IgD-negative memory B cell (primary cell): ENCODE measurements around the gene ARHGEF25. TPM values are rescaled to one million over a fixed set of nuclear protein-coding genes. Genes with fewer than 3 reads are reported as not detected.
"Not testable (repeated sequence)": the region's sequence is repeated elsewhere in the genome, so short reads cannot be mapped to it uniquely, and the experiment has no call there.

Experiments
- H3K27ac Mint-ChIP-seq, 3 donors: one replicate each; pipeline ENCODE4 v1.8.0; 2020 to 2022; ENCODE audit warnings: mild to moderate bottlenecking in 3 of 3, mixed read lengths in 3 of 3, moderate library complexity in 1 of 3
- H3K27me3 Mint-ChIP-seq: one replicate; pipeline ENCODE4 v1.8.0; 2021; ENCODE audit warnings: mixed read lengths
- H3K36me3 Mint-ChIP-seq: one replicate; pipeline ENCODE4 v1.8.0; 2020; ENCODE audit warnings: mild to moderate bottlenecking, mixed read lengths
- H3K4me1 Mint-ChIP-seq, 3 donors: one replicate each; pipeline ENCODE4 v1.8.0; 2020 to 2022; ENCODE audit warnings: mixed read lengths in 3 of 3, mild to moderate bottlenecking in 1 of 3
- H3K4me3 Mint-ChIP-seq, 4 donors: one replicate each; pipeline ENCODE4 v1.8.0; 2020 to 2022; ENCODE audit warnings: mild to moderate bottlenecking in 4 of 4, mixed read lengths in 4 of 4, moderate library complexity in 3 of 4
- H3K9me3 Mint-ChIP-seq, 3 donors: one replicate each; pipeline ENCODE4 v1.8.0; 2020 to 2021; ENCODE audit warnings: mixed read lengths in 3 of 3, mild to moderate bottlenecking in 1 of 3
- polyA plus RNA-seq: library from polyadenylated mRNA; unstranded; fragments of 300-500 nt; fragmentation: Illumina TruSeq; gene quantifications from one replicate; pipeline ENCODE4 v1.2.3, GENCODE V29; 2021

Gene ARHGEF25
- polyA plus RNA-seq, 1 donor from 2014 or later: not detected

- Mint-ChIP-seq H3K27ac (peak overlapping the region in 1 of 3 donors; percentile 10), H3K4me3 (peak overlapping the region; percentile 34 to 72 (median 45)), H3K36me3 (no peaks in the 10 kb centered on the region), H3K9me3 (no peaks in the 10 kb centered on the region), H3K4me1 (peaks cover 23 to 28% (median 27%) of the 10 kb centered on the region in 3 donors), H3K27me3 (peaks cover 26% of the 10 kb centered on the region)
These were observed 604 bp upstream of the ARHGEF25 start for GRCh38 chr12:57610554-57611107.

DNA sequence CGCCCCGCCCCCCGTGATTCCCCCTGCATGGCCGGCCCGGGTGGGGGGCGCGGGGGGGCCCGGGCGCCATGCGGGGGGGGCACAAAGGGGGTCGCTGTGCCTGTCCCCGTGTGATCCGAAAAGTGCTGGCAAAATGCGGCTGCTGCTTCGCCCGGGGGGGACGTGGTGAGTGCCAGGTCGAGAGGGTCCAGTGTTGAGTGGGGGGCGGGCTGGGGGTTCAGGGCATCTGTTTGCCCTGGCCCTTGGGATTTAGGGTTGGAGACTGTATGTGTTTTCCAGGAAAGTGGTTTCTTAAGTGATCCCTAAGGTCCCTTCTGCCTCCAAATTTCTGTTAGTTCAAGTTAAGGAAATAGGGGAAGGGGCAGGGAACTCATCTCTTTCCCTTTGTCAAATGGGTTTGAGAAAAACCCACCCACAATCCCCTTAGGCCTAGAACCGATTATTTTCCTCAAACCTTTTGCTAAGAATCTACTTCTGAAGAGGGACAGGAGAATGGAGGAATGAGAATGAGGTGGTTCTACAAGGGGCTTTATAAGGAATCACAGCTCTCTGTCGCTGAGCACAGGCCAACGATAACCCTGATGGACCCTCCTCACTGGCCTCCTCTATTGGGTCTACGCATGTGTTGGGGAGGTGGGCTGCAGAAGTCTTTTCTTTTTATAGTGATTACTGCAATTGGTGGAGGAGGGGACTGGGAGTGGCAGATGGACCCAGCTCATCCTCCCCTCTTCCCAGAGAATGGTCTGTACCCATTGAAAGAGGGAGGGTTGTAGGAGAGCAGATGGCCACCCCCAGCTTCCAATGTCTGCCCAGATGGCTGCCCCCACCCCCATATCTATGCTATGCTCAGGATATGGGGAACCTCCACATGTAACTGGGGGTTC, 834 bp downstream of the ARHGEF25 start:
- peaks cover 29 to 32% (median 29%) of the 10 kb centered on the region in 3 donors for H3K4me1 Mint-ChIP-seq
- no peaks in the 10 kb centered on the region for H3K36me3 Mint-ChIP-seq
- H3K4me3 Mint-ChIP-seq: peak overlapping the region in 3 of 4 donors; percentile 52 to 85 (median 84)
- H3K9me3 Mint-ChIP-seq: no peaks in the 10 kb centered on the region
- no peak overlapping the region for H3K27ac Mint-ChIP-seq
- H3K27me3 Mint-ChIP-seq: peaks cover 30% of the 10 kb centered on the region

DNA sequence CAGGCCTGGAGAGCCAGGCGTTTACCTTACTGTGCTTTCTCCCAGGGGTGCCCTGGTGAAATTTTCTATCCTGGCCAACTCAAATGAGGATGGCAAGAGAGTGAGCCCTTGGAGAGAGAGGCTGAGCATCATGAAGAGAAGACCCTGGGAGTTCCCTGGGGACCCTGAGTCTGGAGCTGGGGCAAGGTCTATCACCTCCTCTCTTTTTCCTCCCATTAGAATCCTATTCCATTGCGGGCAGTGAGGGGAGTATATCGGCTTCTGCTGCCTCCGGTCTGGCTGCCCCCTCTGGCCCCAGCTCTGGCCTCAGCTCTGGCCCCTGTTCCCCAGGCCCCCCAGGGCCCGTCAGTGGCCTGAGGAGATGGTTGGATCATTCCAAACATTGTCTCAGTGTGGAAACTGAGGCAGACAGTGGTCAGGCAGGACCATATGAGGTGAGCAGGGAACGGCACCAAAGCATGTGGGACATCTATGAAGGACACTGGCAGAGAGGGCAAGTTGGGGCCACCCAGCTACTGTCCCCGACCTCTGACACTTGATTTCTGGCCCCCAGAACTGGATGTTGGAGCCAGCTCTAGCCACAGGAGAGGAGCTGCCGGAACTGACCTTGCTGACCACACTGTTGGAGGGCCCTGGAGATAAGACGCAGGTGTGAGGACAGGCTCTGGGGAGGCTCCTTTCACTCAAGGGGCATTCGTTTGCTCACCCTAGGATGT, 1.6 kb downstream of the ARHGEF25 start:
- Mint-ChIP-seq H3K4me3 (peak overlapping the region in 2 of 4 donors; percentile 54 to 79), H3K36me3 (no peaks in the 10 kb centered on the region), H3K4me1 (peaks cover 29 to 32% (median 29%) of the 10 kb centered on the region in 3 donors), H3K27me3 (peaks cover 34% of the 10 kb centered on the region), H3K9me3 (no peaks in the 10 kb centered on the region), H3K27ac (peak overlapping the region in 2 of 3 donors; percentile 74 to 80)

- Mint-ChIP-seq H3K27me3 (peaks cover 37% of the 10 kb centered on the region), H3K36me3 (no peaks in the 10 kb centered on the region), H3K4me3 (peak overlapping the region in 3 of 4 donors; percentile 54 to 79 (median 60))
These were observed 2.3 kb downstream of the ARHGEF25 start for GRCh38 chr12:57613427-57614109.

DNA sequence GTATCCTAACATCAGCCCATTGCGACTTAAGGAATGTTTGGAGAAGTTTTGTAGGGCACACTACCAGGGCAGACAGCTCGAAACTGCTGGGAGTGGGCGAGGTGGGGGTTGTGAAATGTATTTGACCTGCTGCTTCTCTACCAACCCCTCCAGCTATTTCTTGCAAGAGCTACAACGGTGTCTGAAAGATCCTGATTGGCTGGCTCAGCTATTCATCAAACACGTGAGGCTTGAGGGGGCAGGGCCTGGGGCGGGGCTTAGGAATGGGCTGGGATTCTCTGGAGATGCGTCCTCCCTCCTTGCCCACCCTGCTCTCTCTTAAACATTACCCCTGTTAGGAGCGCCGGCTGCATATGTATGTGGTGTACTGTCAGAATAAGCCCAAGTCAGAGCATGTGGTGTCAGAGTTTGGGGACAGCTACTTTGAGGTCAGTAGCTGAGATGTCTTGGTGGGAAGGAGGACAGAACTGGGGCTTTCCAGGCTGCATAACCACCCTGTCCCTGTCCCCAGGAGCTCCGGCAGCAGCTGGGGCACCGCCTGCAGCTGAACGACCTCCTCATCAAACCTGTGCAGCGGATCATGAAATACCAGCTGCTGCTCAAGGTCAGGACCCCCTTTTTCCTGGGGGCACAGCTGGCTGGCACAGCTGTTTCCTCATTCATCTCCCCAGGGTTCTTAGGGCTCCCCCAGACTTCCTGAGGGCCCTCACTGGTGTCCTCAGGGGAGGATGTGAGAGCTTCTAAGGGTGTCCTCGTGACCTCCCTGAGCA, 3.1 kb downstream of the ARHGEF25 start:
- Mint-ChIP-seq H3K4me1 (peaks cover 34 to 38% (median 35%) of the 10 kb centered on the region in 3 donors), H3K27me3 (peaks cover 38% of the 10 kb centered on the region), H3K36me3 (no peaks in the 10 kb centered on the region), H3K9me3 (no peaks in the 10 kb centered on the region), H3K4me3 (peak overlapping the region; percentile 47 to 89 (median 74)), H3K27ac (peak overlapping the region; percentile 74 to 94 (median 83))

More at GRCh38 chr12:57613427-57614109, 2.3 kb downstream of the ARHGEF25 start:
- Mint-ChIP-seq H3K4me1 (peaks cover 29 to 32% (median 29%) of the 10 kb centered on the region in 3 donors), H3K9me3 (no peaks in the 10 kb centered on the region), H3K27ac (peak overlapping the region in 2 of 3 donors; percentile 74 to 80)

DNA sequence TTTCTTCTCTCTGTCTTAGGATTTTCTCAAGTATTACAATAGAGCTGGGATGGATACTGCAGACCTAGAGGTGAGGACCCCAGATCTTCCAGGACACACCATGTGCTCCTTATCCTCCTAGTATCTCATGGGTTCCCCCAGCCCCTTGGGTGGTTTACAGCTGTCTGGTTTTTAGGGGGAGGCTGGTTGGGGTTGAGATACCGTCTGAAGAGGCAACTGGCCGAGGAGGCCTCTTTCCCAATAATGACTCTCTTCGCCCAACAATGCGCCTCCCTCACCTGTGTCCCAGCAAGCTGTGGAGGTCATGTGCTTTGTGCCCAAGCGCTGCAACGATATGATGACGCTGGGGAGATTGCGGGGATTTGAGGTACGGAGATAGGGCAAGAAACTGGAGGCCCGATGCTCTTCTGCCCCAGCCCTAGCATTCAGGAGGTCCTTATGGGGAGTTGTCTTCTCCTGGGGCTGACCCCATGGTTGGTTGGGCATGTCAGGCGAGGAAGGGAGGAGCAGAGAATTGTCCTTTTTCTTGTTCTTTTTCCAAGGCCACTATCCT, 3.8 kb downstream of the ARHGEF25 start:
- Mint-ChIP-seq H3K4me3 (peak overlapping the region in 3 of 4 donors; percentile 60 to 89 (median 87)), H3K4me1 (peaks cover 34 to 42% (median 35%) of the 10 kb centered on the region in 3 donors), H3K27ac (peak overlapping the region in 2 of 3 donors; percentile 74 to 83), H3K27me3 (peaks cover 38% of the 10 kb centered on the region), H3K36me3 (no peaks in the 10 kb centered on the region), H3K9me3 (no peaks in the 10 kb centered on the region)

DNA sequence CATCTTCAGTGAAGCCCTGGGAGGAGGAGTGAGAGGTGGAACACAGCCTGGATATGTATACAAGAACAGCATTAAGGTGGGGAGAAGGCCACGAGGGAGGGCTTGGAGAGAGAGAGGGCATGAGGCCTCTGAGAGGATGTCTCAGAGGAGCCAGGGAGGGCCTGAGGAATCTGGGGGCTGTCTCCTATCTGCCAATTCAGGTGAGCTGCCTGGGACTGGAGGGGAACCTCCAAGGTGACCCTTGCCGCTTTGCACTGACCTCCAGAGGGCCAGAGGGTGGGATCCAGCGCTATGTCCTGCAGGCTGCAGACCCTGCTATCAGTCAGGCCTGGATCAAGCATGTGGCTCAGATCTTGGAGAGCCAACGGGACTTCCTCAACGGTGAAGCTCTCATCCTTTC, 4.4 kb downstream of the ARHGEF25 start:
- Mint-ChIP-seq H3K27ac (peak overlapping the region; percentile 67 to 83 (median 74)), H3K4me3 (no peak overlapping the region), H3K9me3 (no peaks in the 10 kb centered on the region), H3K36me3 (no peaks in the 10 kb centered on the region), H3K27me3 (peaks cover 39% of the 10 kb centered on the region), H3K4me1 (peaks cover 35 to 42% (median 35%) of the 10 kb centered on the region in 3 donors)

DNA sequence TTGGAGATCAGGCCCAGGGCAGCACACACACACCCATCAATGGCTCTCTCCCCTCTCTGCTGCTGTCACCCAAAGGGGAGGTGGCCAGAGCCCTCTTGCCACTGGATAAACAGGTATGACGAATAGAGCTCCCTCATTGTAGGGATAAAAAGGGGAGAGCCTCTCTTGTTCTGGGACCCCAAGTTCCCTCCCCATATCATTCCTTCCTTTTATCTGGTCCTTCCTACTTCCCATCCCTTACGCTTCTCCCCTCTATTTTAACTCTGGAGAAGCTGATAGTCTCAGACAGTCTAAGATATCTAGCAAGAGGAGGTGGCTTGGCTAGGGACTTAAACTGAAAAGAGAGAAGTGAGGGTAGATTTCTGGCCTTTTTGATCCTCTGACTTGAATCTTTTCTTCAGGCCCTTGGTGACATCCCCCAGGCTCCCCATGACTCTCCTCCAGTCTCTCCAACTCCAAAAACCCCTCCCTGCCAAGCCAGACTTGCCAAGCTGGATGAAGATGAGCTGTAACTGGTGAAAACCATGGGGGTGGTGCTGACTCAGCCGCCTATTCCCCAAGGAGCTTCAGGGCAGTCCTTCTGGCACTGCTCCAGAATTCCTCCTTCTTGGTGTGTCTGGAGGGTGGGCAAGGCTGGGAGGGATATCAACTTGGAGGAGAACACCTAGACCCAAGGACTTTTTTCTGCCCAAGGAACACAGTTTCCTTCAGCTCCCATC, 5.3 kb downstream of the ARHGEF25 start:
- H3K36me3 Mint-ChIP-seq: no peaks in the 10 kb centered on the region
- peak overlapping the region in 1 of 3 donors; percentile 74 for H3K27ac Mint-ChIP-seq
- H3K27me3 Mint-ChIP-seq: peaks cover 44% of the 10 kb centered on the region
- peaks cover 36 to 50% (median 40%) of the 10 kb centered on the region in 3 donors for H3K4me1 Mint-ChIP-seq
- no peaks in the 10 kb centered on the region for H3K9me3 Mint-ChIP-seq
- H3K4me3 Mint-ChIP-seq: no peak overlapping the region

DNA sequence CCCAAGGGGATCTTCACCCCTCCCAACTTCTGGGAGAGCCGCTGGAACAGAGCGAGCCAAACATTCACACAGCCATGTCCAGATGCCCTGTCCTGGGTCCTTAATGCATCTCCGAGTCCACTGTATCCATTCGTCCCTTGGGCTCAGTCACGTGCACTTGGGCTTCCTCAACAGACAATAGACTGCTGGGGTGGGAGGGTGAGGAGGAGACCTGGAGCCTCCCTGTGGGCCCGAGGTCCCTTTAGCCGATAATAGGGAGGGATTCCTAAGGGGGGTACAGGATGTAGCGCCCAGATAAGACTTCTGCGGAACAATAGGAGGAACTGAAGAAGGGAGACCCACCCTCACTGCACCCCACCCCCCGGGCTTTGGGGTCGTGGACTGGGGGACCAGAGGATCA, 6.7 kb downstream of the ARHGEF25 start:
- H3K36me3 Mint-ChIP-seq: no peaks in the 10 kb centered on the region
- peaks cover 36 to 50% (median 44%) of the 10 kb centered on the region in 3 donors for H3K4me1 Mint-ChIP-seq
- peak overlapping the region in 1 of 3 donors; percentile 36 for H3K27ac Mint-ChIP-seq
- H3K4me3 Mint-ChIP-seq: no peak overlapping the region
- peaks cover 52% of the 10 kb centered on the region for H3K27me3 Mint-ChIP-seq
- H3K9me3 Mint-ChIP-seq: no peaks in the 10 kb centered on the region

DNA sequence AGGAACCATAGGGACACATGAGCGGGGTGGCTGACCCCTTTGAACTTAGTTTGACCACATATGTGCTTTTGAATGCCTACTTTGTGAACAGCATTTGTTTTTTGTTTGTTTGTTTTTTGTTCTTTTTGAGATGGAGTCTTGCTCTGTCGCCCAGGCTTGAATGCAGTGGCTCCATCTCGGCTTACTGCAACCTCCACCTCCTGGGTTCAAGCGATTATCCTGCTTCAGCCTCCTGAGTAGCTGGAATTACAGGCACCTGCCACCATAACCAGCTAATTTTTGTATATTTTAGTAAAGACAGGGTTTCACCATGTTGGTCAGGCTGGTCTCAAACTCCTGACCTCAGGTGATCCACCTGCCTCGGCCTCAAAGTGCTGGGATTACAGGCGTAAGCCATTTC, 7.2 kb downstream of the ARHGEF25 start:
- H3K4me1 Mint-ChIP-seq: peaks cover 36 to 46% (median 43%) of the 10 kb centered on the region in 3 donors
- H3K27me3 Mint-ChIP-seq: peaks cover 55% of the 10 kb centered on the region

GRCh38 chr12:57618966-57619433, 7.8 kb downstream of the ARHGEF25 start:
- peaks cover 59% of the 10 kb centered on the region for H3K27me3 Mint-ChIP-seq

More for the DNA sequence above, 7.2 kb downstream of the ARHGEF25 start:
- H3K36me3 Mint-ChIP-seq, H3K9me3 Mint-ChIP-seq, H3K4me3 Mint-ChIP-seq: not testable (repeated sequence)
- H3K27ac Mint-ChIP-seq: peak overlapping the region in 1 of 3 donors; percentile 49

GRCh38 chr12:57619434-57620244, 8.4 kb downstream of the ARHGEF25 start:
- Mint-ChIP-seq H3K4me3 (peak overlapping the region; percentile 39 to 75 (median 55)), H3K27me3 (peaks cover 64% of the 10 kb centered on the region)

More at GRCh38 chr12:57618966-57619433, 7.8 kb downstream of the ARHGEF25 start:
- Mint-ChIP-seq H3K4me3 (peak overlapping the region; percentile 39 to 75 (median 55)), H3K4me1 (peaks cover 36 to 42% (median 39%) of the 10 kb centered on the region in 3 donors), H3K27ac (peak overlapping the region in 1 of 3 donors; percentile 49), H3K9me3 (no peaks in the 10 kb centered on the region), H3K36me3 (no peaks in the 10 kb centered on the region)

More at GRCh38 chr12:57619434-57620244, 8.4 kb downstream of the ARHGEF25 start:
- no peaks in the 10 kb centered on the region for H3K36me3 Mint-ChIP-seq
- H3K4me1 Mint-ChIP-seq: peaks cover 32 to 36% (median 32%) of the 10 kb centered on the region in 3 donors
- H3K9me3 Mint-ChIP-seq: no peaks in the 10 kb centered on the region
- no peak overlapping the region for H3K27ac Mint-ChIP-seq
